GM23338 (cell line): Measurements from ENCODE around the gene AP5Z1. TPM values are rescaled to one million over a fixed set of nuclear protein-coding genes. Genes with fewer than 3 reads are reported as not detected.

Experiments used
- ATAC-seq: fragments of 200-7000 bp; cut with Tn5 transposase; 3 replicates; pipeline ENCODE4 v1.9.1; 2020
- DNase-seq: peaks from one replicate; pipeline ENCODE4 v3.0.0-alpha.2; 2015; ENCODE audit warnings: low spot score
- H2AFZ ChIP-seq: fragments of 200-600 bp; sonication (generic); 2 replicates; pipeline ENCODE4 v1.8.0; 2016; ENCODE audit warnings: antibody characterized with exemption, mild to moderate bottlenecking, moderate library complexity
- H3F3A ChIP-seq: fragments of 200-600 bp; sonication (generic); replicated peaks from 2 replicates; pipeline ENCODE4 v1.8.0; 2017; ENCODE audit warnings: antibody characterized with exemption, mixed run types, low read depth
- H3K27ac ChIP-seq: fragments of 200-600 bp; sonication (generic); 2 replicates; pipeline ENCODE4 v1.6.1; 2016; ENCODE audit warnings: low read depth
- H3K27me3 ChIP-seq: fragments of 200-600 bp; sonication (generic); 2 replicates; pipeline ENCODE4 v1.8.0; 2016; ENCODE audit warnings: mild to moderate bottlenecking, mixed run types, moderate library complexity; ENCODE audit not compliant: insufficient read depth
- H3K36me3 ChIP-seq: fragments of 200-600 bp; sonication (generic); 2 replicates; pipeline ENCODE4 v1.8.0; 2016; ENCODE audit warnings: mild to moderate bottlenecking; ENCODE audit not compliant: insufficient read depth
- H3K4me1 ChIP-seq: fragments of 200-600 bp; sonication (generic); 2 replicates; pipeline ENCODE4 v1.8.0; 2016; ENCODE audit warnings: mild to moderate bottlenecking, moderate library complexity; ENCODE audit not compliant: insufficient read depth
- H3K4me2 ChIP-seq: fragments of 200-600 bp; sonication (generic); 2 replicates; pipeline ENCODE4 v1.7.1; 2017; ENCODE audit warnings: mixed run types
- H3K4me3 ChIP-seq: fragments of 200-600 bp; sonication (generic); 2 replicates; pipeline ENCODE4 v1.6.1; 2016; ENCODE audit warnings: mixed run types
- H3K79me2 ChIP-seq: fragments of 200-600 bp; sonication (generic); replicated peaks from 2 replicates; pipeline ENCODE4 v1.8.0; 2017; ENCODE audit warnings: mild to moderate bottlenecking; ENCODE audit not compliant: insufficient read depth
- H3K9me2 ChIP-seq: fragments of 200-600 bp; sonication (generic); 2 replicates; pipeline ENCODE4 v1.8.0; 2017; ENCODE audit not compliant: insufficient read depth
- H4K20me1 ChIP-seq: fragments of 200-600 bp; sonication (generic); replicated peaks from 2 replicates; pipeline ENCODE4 v1.8.0; 2017; ENCODE audit warnings: mild to moderate bottlenecking; ENCODE audit not compliant: insufficient read depth
- H3K27ac Mint-ChIP-seq: 2 replicates; pipeline ENCODE4 v1.8.0; 2020; ENCODE audit warnings: inconsistent platforms, mild to moderate bottlenecking, moderate library complexity, mixed read lengths
- H3K27me3 Mint-ChIP-seq: 3 replicates; pipeline ENCODE4 v1.8.0; 2022; ENCODE audit warnings: low read depth, mild to moderate bottlenecking, moderate library complexity, mixed read lengths, inconsistent platforms; ENCODE audit not compliant: insufficient read depth, poor library complexity
- H3K36me3 Mint-ChIP-seq: 3 replicates; pipeline ENCODE4 v1.8.0; 2021; ENCODE audit warnings: low read depth, mild to moderate bottlenecking, inconsistent platforms, moderate library complexity, mixed read lengths
- H3K4me1 Mint-ChIP-seq: 3 replicates; pipeline ENCODE4 v1.8.0; 2020; ENCODE audit warnings: mild to moderate bottlenecking, inconsistent platforms, mixed read lengths
- H3K4me3 Mint-ChIP-seq: 3 replicates; pipeline ENCODE4 v1.8.0; 2021; ENCODE audit warnings: moderate library complexity, mild to moderate bottlenecking, inconsistent platforms, mixed read lengths
- H3K9me3 Mint-ChIP-seq: 3 replicates; pipeline ENCODE4 v1.8.0; 2020; ENCODE audit warnings: moderate library complexity, mild to moderate bottlenecking, inconsistent platforms, mixed read lengths
- CREB1 ChIP-seq: fragments of 250-450 bp; sonication (Bioruptor Pico); IDR thresholded peaks from 2 replicates; pipeline ENCODE4 v1.5.0; 2020; ENCODE audit warnings: low read depth, mild to moderate bottlenecking, moderate library complexity
- CTCF ChIP-seq, 2 experiments: fragments of 200-600 bp in 1 of 2; sonication (generic) in 1 of 2; conservative IDR thresholded peaks; 2 replicates each; pipeline versions ENCODE4 v1.5.1 to v1.6.1; 2016 to 2017; ENCODE audit warnings: antibody characterized with exemption in 2 of 2, low read depth in 2 of 2, mild to moderate bottlenecking in 2 of 2, moderate library complexity in 1 of 2
- ETS1 ChIP-seq: IDR thresholded peaks from 2 replicates; pipeline ENCODE4 v1.6.1; 2016; ENCODE audit warnings: antibody characterized with exemption
- EZH2 ChIP-seq: fragments of 200-600 bp; sonication (generic); IDR thresholded peaks from one replicate; pipeline ENCODE4 v1.8.0; 2017; ENCODE audit warnings: antibody characterized with exemption, mild to moderate bottlenecking, low read depth; ENCODE audit not compliant: unreplicated experiment
- EZH2phosphoT487 ChIP-seq: fragments of 200-600 bp; sonication (generic); IDR thresholded peaks from one replicate; pipeline ENCODE4 v1.8.1; 2018; ENCODE audit warnings: antibody characterized with exemption; ENCODE audit not compliant: unreplicated experiment
- JUNB ChIP-seq: IDR thresholded peaks from one replicate; pipeline ENCODE4 v1.6.1; 2016; ENCODE audit warnings: antibody characterized with exemption; ENCODE audit not compliant: unreplicated experiment
- NANOG ChIP-seq: IDR thresholded peaks from 2 replicates; pipeline ENCODE4 v1.6.1; 2016; ENCODE audit warnings: antibody characterized with exemption, borderline replicate concordance
- POLR2AphosphoS5 ChIP-seq: IDR thresholded peaks from 2 replicates; pipeline ENCODE4 v1.6.1; 2016; ENCODE audit warnings: antibody characterized with exemption, low read depth
- REST ChIP-seq: IDR thresholded peaks from one replicate; pipeline ENCODE4 v1.6.1; 2018; ENCODE audit warnings: antibody characterized with exemption; ENCODE audit not compliant: unreplicated experiment
- STAT1 ChIP-seq: IDR thresholded peaks from one replicate; pipeline ENCODE4 v1.6.1; 2016; ENCODE audit warnings: antibody characterized with exemption; ENCODE audit not compliant: unreplicated experiment
- ZNF114 ChIP-seq: fragments of 250-450 bp; sonication (Bioruptor Pico); IDR thresholded peaks from 2 replicates; pipeline ENCODE4 v1.5.0; 2020; ENCODE audit warnings: mild to moderate bottlenecking, moderate library complexity
- ZNF331 ChIP-seq: fragments of 250-450 bp; sonication (Bioruptor Pico); IDR thresholded peaks from 2 replicates; pipeline ENCODE4 v1.5.0; 2020; ENCODE audit warnings: low read depth, mild to moderate bottlenecking, moderate library complexity
- ZNF462 ChIP-seq: fragments of 250-450 bp; sonication (Bioruptor Pico); IDR thresholded peaks from 2 replicates; pipeline ENCODE4 v1.5.0; 2020; ENCODE audit warnings: mild to moderate bottlenecking, moderate library complexity
- polyA plus RNA-seq: library from polyadenylated mRNA; unstranded; fragments of >200 nt; fragmentation: Nextera tagmentation; extraction: Ambion mirVana; gene quantifications from 2 replicates; pipeline ENCODE4 v1.2.1, GENCODE V29; 2016
- total RNA-seq: library from RNA; depleted of rRNA; stranded (reverse); fragments of >200 nt; shearing (Covaris generic); gene quantifications from 2 replicates; pipeline ENCODE4 v1.2.3, GENCODE V29; 2014

AP5Z1 gene
- total and polyA plus RNA-seq, 2 experiments from 2014 or later, result 16.3 to 31.2 TPM

- H3K4me1 Mint-ChIP-seq, result no peaks in the 10 kb centered on the region
- no peaks in the 10 kb centered on the region for H3K9me3 Mint-ChIP-seq
- no peaks in the 10 kb centered on the region for H3K4me1 ChIP-seq
- TF ChIP-seq EZH2, result no peak
- no peak for TF ChIP-seq ZNF114 (CRISPR knock-in tag)
- TF ChIP-seq ZNF462 (CRISPR knock-in tag), result no peak
- no peak for TF ChIP-seq NANOG
- no peak for TF ChIP-seq CREB1 (CRISPR knock-in tag)
- no peak for TF ChIP-seq ETS1
- no peak for TF ChIP-seq JUNB
- TF ChIP-seq STAT1, result no peak
- TF ChIP-seq POLR2AphosphoS5, result no peak
- no peak for TF ChIP-seq CTCF (conservative IDR thresholded peaks at IDR 0.05; ENCODE audit: low read depth in 2 of 2)
- TF ChIP-seq REST, result no peak
- no peak for TF ChIP-seq EZH2phosphoT487
- no peak for TF ChIP-seq ZNF331 (CRISPR knock-in tag)
- no peaks in the 10 kb centered on the region for H3K27me3 ChIP-seq
- DNase-seq (no peak), ATAC-seq (no peak)
- no peak overlapping the region for H3K4me2 ChIP-seq
- H3K27me3 Mint-ChIP-seq, result no peaks in the 10 kb centered on the region
- H2AFZ ChIP-seq, result no peak overlapping the region
- H3K4me3 Mint-ChIP-seq, result no peak overlapping the region
- H3K9me2 ChIP-seq, result no peaks in the 10 kb centered on the region
- H4K20me1 ChIP-seq, result no peaks in the 10 kb centered on the region; the same call in 1 of the 2 replicates
- H3K4me3 ChIP-seq, result no peak overlapping the region
- no peaks in the 10 kb centered on the region for H3F3A ChIP-seq
- H3K27ac ChIP-seq, result no peak overlapping the region
- peaks cover 24% of the 10 kb centered on the region for H3K79me2 ChIP-seq
- no peak overlapping the region for H3K27ac Mint-ChIP-seq
- peaks cover 18% of the 10 kb centered on the region for H3K36me3 Mint-ChIP-seq
- no peaks in the 10 kb centered on the region for H3K36me3 ChIP-seq
These were observed 6.1 kb downstream of the AP5Z1 start for GRCh38 chr7:4781366-4782069.
